Keratinocyte (primary cell): Measurements from ENCODE around the gene KRT25. TPM values are rescaled to one million over a fixed set of nuclear protein-coding genes. Genes with fewer than 3 reads are reported as not detected.

Experiments used
- DNase-seq: peaks from one replicate; pipeline ENCODE4 v3.0.0-alpha.2; 2011; ENCODE audit warnings: low read depth, missing footprints, low spot score
- FAIRE-seq: peaks from 2 replicates; lab custom pipeline; 2011; peaks lifted over from hg19 to GRCh38; lab: Jason Lieb, UNC
- H2AFZ ChIP-seq: 2 replicates; pipeline ENCODE4 v1.6.0; 2012; ENCODE audit warnings: low read length, control low read depth, inconsistent platforms; ENCODE audit not compliant: control insufficient read depth
- H3K27ac ChIP-seq: 2 replicates; pipeline ENCODE4 v1.5.1; 2011; ENCODE audit warnings: low read length; ENCODE audit not compliant: control insufficient read depth, insufficient read depth
- H3K27me3 ChIP-seq: 3 replicates; pipeline ENCODE4 v1.6.0; 2011; ENCODE audit warnings: low read length; ENCODE audit not compliant: control insufficient read depth, insufficient read depth; ENCODE audit errors: extremely low read depth
- H3K36me3 ChIP-seq, 2 experiments: 2 replicates in 1 of 2; 3 replicates in 1 of 2; pipeline ENCODE4 v1.5.1; 2011; ENCODE audit warnings: low read length in 2 of 2, mild to moderate bottlenecking in 1 of 2; ENCODE audit not compliant: control insufficient read depth in 2 of 2, insufficient read depth in 2 of 2; ENCODE audit errors: extremely low read depth in 1 of 2
- H3K4me1 ChIP-seq: 3 replicates; pipeline ENCODE4 v1.5.1; 2011; ENCODE audit warnings: low read length; ENCODE audit not compliant: control insufficient read depth, insufficient read depth; ENCODE audit errors: extremely low read depth
- H3K4me2 ChIP-seq: 3 replicates; pipeline ENCODE4 v1.6.0; 2011; ENCODE audit warnings: low read depth, low read length; ENCODE audit not compliant: control insufficient read depth, insufficient read depth; ENCODE audit errors: extremely low read depth
- H3K4me3 ChIP-seq, 3 experiments: fragments of 200-600 bp in 1 of 3; sonication (generic) in 1 of 3; 2 replicates in 2 of 3; 3 replicates in 1 of 3; pipeline ENCODE4 v1.5.1; 2011 to 2016; ENCODE audit warnings: low read length in 3 of 3, mild to moderate bottlenecking in 3 of 3, control low read depth in 2 of 3, inconsistent platforms in 1 of 3, low read depth in 1 of 3, mixed read lengths in 1 of 3, mixed run types in 1 of 3, moderate library complexity in 1 of 3; ENCODE audit not compliant: control insufficient read depth in 2 of 3, insufficient read depth in 2 of 3; ENCODE audit errors: extremely low read depth in 1 of 3
- H3K79me2 ChIP-seq: 2 replicates; pipeline ENCODE4 v1.6.0; 2012; ENCODE audit warnings: low read length; ENCODE audit not compliant: control insufficient read depth, insufficient read depth
- H3K9ac ChIP-seq: 3 replicates; pipeline ENCODE4 v1.6.0; 2011; ENCODE audit warnings: low read length; ENCODE audit not compliant: control insufficient read depth, insufficient read depth; ENCODE audit errors: extremely low read depth
- H3K9me1 ChIP-seq: 3 replicates; pipeline ENCODE4 v1.6.0; 2011; ENCODE audit warnings: low read length; ENCODE audit not compliant: control insufficient read depth, insufficient read depth; ENCODE audit errors: extremely low read depth
- H3K9me3 ChIP-seq: 2 replicates; pipeline ENCODE4 v1.5.1; 2012; ENCODE audit warnings: low read depth, low read length; ENCODE audit not compliant: control insufficient read depth
- H4K20me1 ChIP-seq: 3 replicates; pipeline ENCODE4 v1.6.0; 2011; ENCODE audit warnings: low read length; ENCODE audit not compliant: control insufficient read depth, insufficient read depth; ENCODE audit errors: extremely low read depth
- EZH2 ChIP-seq: IDR thresholded peaks from one replicate; pipeline ENCODE4 v1.6.1; 2012; ENCODE audit warnings: inconsistent platforms, mild to moderate bottlenecking, low read length, moderate library complexity
- dilution Hi-C: fragments of 300-500 bp; cut with MboI; formaldehyde crosslinking; loops from one replicate; pipeline ENCODE4 v1.7.0; 2020; ENCODE audit warnings: low sequenced_read_pairs; ENCODE audit not compliant: extremely low pct_ligation_motif_present
- polyA plus RNA-seq, 5 experiments: library from polyadenylated mRNA; depleted of rRNA in 3 of 5; stranded (reverse) in 3 of 5; stranded (forward) in 1 of 5; unstranded in 1 of 5; fragments of >200 nt; gene quantifications; 1 replicate in 1 of 5; 2 replicates in 3 of 5; 3 replicates in 1 of 5; pipeline versions ENCODE4 v1.2.1 to v1.2.3, GENCODE V29; 2011 to 2012; ENCODE audit warnings: missing spikeins in 2 of 5, low read depth in 1 of 5, low replicate concordance in 1 of 5
- TF ChIP-seq, protein P1 (sequence below), 3 experiments: IDR thresholded peaks in 1 of 3; conservative IDR thresholded peaks in 1 of 3; optimal IDR thresholded peaks in 1 of 3; 2 replicates in 2 of 3; 3 replicates in 1 of 3; pipeline versions ENCODE3 to v1.5.1; 2011; ENCODE audit warnings: low read length in 3 of 3, mild to moderate bottlenecking in 3 of 3, moderate library complexity in 2 of 3, control low read depth in 1 of 3, inconsistent platforms in 1 of 3; ENCODE audit not compliant: insufficient read depth in 2 of 3; ENCODE audit errors: extremely low read depth in 1 of 3

The KRT25 gene
- polyA plus RNA-seq, 1 donor (not counting 4 experiments of a cell fraction or from before 2014, with no cell fraction given) = not detected

DNA sequence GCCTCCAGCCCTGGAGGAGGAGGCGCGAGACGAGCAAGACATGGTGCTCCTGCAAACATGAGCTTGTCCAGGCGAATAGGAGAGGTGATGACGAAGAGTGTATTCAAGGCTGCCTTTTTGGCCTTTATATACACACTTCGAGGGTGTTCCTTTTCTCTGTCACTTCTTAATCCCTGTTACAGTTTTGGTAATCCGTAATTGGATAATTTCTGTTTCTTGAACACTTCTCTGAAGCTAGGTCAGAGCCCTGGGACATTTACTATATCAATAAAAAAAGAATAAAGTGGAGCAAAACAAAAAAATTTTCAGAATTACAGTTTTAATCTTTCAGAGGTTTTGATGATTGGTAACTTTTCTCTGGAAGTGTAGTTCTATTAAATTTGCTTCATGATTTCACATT is 51.5 kb downstream of the KRT25 start, which contains the start of gene KRT24:
Gene KRT24 (minus strand): TSS at position 101 of the 400 bp plus-strand sequence. CDS start 59 bp downstream, at position 42.
- no peaks in the 10 kb centered on the region for H3K79me2 ChIP-seq
- H3K27me3 ChIP-seq = no peaks in the 10 kb centered on the region
- peak within 1 kb of the TSS; percentile 14 for H2AFZ ChIP-seq
- dilution Hi-C loops = no loop called here
- H3K9me3 ChIP-seq = no peaks in the 10 kb centered on the region
- no peak for DNase-seq
- TF ChIP-seq, protein P1, sequence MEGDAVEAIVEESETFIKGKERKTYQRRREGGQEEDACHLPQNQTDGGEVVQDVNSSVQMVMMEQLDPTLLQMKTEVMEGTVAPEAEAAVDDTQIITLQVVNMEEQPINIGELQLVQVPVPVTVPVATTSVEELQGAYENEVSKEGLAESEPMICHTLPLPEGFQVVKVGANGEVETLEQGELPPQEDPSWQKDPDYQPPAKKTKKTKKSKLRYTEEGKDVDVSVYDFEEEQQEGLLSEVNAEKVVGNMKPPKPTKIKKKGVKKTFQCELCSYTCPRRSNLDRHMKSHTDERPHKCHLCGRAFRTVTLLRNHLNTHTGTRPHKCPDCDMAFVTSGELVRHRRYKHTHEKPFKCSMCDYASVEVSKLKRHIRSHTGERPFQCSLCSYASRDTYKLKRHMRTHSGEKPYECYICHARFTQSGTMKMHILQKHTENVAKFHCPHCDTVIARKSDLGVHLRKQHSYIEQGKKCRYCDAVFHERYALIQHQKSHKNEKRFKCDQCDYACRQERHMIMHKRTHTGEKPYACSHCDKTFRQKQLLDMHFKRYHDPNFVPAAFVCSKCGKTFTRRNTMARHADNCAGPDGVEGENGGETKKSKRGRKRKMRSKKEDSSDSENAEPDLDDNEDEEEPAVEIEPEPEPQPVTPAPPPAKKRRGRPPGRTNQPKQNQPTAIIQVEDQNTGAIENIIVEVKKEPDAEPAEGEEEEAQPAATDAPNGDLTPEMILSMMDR (optimal IDR thresholded peaks at IDR 0.05 in 1 of 3, IDR thresholded peaks at IDR 0.05 in 1 of 3, conservative IDR thresholded peaks at IDR 0.05 in 1 of 3; ENCODE audit: extremely low read depth in 1 of 3, insufficient read depth in 2 of 3, low read length in 3 of 3) = no peak
- no peak for TF ChIP-seq EZH2
- H3K4me3 ChIP-seq = no peak within 1 kb of the TSS
- peak; percentile 63 for FAIRE-seq
- H3K4me2 ChIP-seq = no peak within 1 kb of the TSS
- no peaks in the 10 kb centered on the region for H3K9me1 ChIP-seq
- H3K36me3 ChIP-seq = no peaks in the 10 kb centered on the region
- H4K20me1 ChIP-seq = no peaks in the 10 kb centered on the region
- H3K9ac ChIP-seq = no peak within 1 kb of the TSS
- peaks cover 7% of the 10 kb centered on the region for H3K4me1 ChIP-seq
- H3K27ac ChIP-seq = no peak within 1 kb of the TSS

DNA sequence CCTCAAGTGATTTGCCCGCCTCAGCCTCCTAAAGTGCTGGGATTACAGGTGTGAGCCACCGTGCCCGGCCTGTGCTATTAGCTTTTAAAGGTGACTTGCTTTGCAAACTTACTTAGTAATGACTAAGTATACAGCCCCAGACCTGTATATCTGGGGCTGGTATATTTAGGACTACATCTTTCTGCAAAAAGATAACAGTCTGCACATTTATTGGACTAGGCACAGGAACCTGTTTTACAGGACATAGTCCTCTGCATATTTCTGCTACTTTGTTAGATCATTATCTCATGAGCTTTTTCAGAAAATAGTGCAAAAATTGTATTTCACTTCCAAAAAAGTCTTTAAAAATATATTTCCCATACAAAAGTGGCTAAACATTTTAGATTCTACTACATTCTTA is 52.9 kb downstream of the KRT25 start:
- H3K36me3 ChIP-seq = no peaks in the 10 kb centered on the region
- no peaks in the 10 kb centered on the region for H4K20me1 ChIP-seq
- H3K79me2 ChIP-seq = no peaks in the 10 kb centered on the region
- FAIRE-seq (no peak), DNase-seq (no peak)
- H3K4me1 ChIP-seq = peaks cover 6% of the 10 kb centered on the region
- H3K4me2 ChIP-seq = no peak overlapping the region
- H3K9ac ChIP-seq = no peak overlapping the region
- H3K9me1 ChIP-seq = no peaks in the 10 kb centered on the region
- H2AFZ ChIP-seq = no peak overlapping the region
- TF ChIP-seq, protein P1 (optimal IDR thresholded peaks at IDR 0.05 in 1 of 3, IDR thresholded peaks at IDR 0.05 in 1 of 3, conservative IDR thresholded peaks at IDR 0.05 in 1 of 3; ENCODE audit: extremely low read depth in 1 of 3, insufficient read depth in 2 of 3, low read length in 3 of 3) = no peak
- no peak for TF ChIP-seq EZH2
- no peak overlapping the region for H3K4me3 ChIP-seq
- dilution Hi-C loops = no loop called here
- H3K27ac ChIP-seq = no peak overlapping the region
- H3K27me3 ChIP-seq = no peaks in the 10 kb centered on the region
- H3K9me3 ChIP-seq = no peaks in the 10 kb centered on the region
